GM12878 (cell line): Measurements from ENCODE around the gene EIF2D. TPM values are rescaled to one million over a fixed set of nuclear protein-coding genes. Genes with fewer than 3 reads are reported as not detected.

Experiments used
- ATAC-seq: fragments of 200-7000 bp; cut with Tn5 transposase; 3 replicates; pipeline ENCODE4 v1.9.1; 2020; ENCODE audit warnings: mild to moderate bottlenecking, moderate library complexity
- BruUV-seq: library from RNA; stranded (reverse); fragments of 400-500 nt; replicated peaks from 2 replicates; lab custom pipeline; 2021; lab: Mats Ljungman, UMichigan
- CTCF ChIA-PET: fragments of 300-600 bp; sonication (Branson Sonifier 250); formaldehyde crosslinking; extraction: SDS; loops from one replicate; lab custom pipeline; 2021; ENCODE audit warnings: inconsistent platforms; lab: Yijun Ruan, JAX
- POLR2A ChIA-PET: fragments of 350-600 bp; formaldehyde crosslinking; extraction: SDS; loops from one replicate; lab custom pipeline; 2021; ENCODE audit warnings: inconsistent platforms; lab: Charles Lee
- RAD21 ChIA-PET: fragments of 300-600 bp; sonication (Branson Sonifier 250); formaldehyde crosslinking; loops from one replicate; lab custom pipeline; 2023; ENCODE audit warnings: antibody characterized with exemption; ENCODE audit not compliant: unreplicated experiment; lab: Charles Lee
- SMC1A ChIA-PET: fragments of 300-600 bp; sonication (Branson Sonifier 250); formaldehyde crosslinking; loops from one replicate; lab custom pipeline; 2023; ENCODE audit not compliant: unreplicated experiment, uncharacterized antibody; lab: Charles Lee
- DNase-seq: peaks from one replicate; pipeline ENCODE4 v3.0.0-alpha.2; 2011; ENCODE audit warnings: low read depth, low spot score
- FAIRE-seq: peaks from 3 replicates; lab custom pipeline; 2011; peaks lifted over from hg19 to GRCh38; lab: Jason Lieb, UNC
- H2AFZ ChIP-seq: 2 replicates; pipeline ENCODE4 v1.6.0; 2011; ENCODE audit warnings: low read depth, low read length, control low read depth; ENCODE audit not compliant: control insufficient read depth
- H3K27ac ChIP-seq: 2 replicates; pipeline ENCODE4 v1.5.1; 2011; ENCODE audit warnings: control low read depth; ENCODE audit not compliant: control insufficient read depth, insufficient read depth
- H3K27me3 ChIP-seq, 2 experiments: replicated peaks in 1 of 2; 2 replicates each; pipeline versions ENCODE4 v1.6.0 to v1.6.1; 2011; ENCODE audit warnings: low read length in 1 of 2; ENCODE audit not compliant: control insufficient read depth in 2 of 2, insufficient read depth in 2 of 2
- H3K36me3 ChIP-seq, 2 experiments: 2 replicates each; pipeline ENCODE4 v1.5.1; 2011; ENCODE audit warnings: low read length in 1 of 2; ENCODE audit not compliant: control insufficient read depth in 2 of 2, insufficient read depth in 2 of 2
- H3K4me1 ChIP-seq: 2 replicates; pipeline ENCODE4 v1.6.1; 2011; ENCODE audit warnings: mild to moderate bottlenecking, low read length, moderate library complexity, mixed read lengths; ENCODE audit not compliant: control insufficient read depth, insufficient read depth
- H3K4me2 ChIP-seq: 2 replicates; pipeline ENCODE4 v1.6.0; 2011; ENCODE audit warnings: control low read depth; ENCODE audit not compliant: control insufficient read depth, insufficient read depth
- H3K4me3 ChIP-seq: fragments of 200-600 bp; sonication (generic); 2 replicates; pipeline ENCODE4 v1.5.1; 2016
- H3K79me2 ChIP-seq: 2 replicates; pipeline ENCODE4 v1.6.0; 2011; ENCODE audit warnings: low read length; ENCODE audit not compliant: control insufficient read depth, insufficient read depth
- H3K9ac ChIP-seq: 2 replicates; pipeline ENCODE4 v1.8.0; 2011; ENCODE audit warnings: low read length, control low read depth, mixed read lengths; ENCODE audit not compliant: control insufficient read depth, insufficient read depth
- H3K9me3 ChIP-seq: replicated peaks from 3 replicates; pipeline ENCODE4 v1.5.1; 2011; ENCODE audit warnings: mild to moderate bottlenecking, low read length; ENCODE audit not compliant: control insufficient read depth, insufficient read depth
- H4K20me1 ChIP-seq: 2 replicates; pipeline ENCODE4 v1.6.0; 2011; ENCODE audit not compliant: control insufficient read depth, insufficient read depth
- BCL11A ChIP-seq: IDR thresholded peaks from 2 replicates; pipeline ENCODE4 v1.6.1; 2011; ENCODE audit warnings: low read depth, low read length
- BHLHE40 ChIP-seq, 2 experiments: fragments of 450-650 bp in 1 of 2; IDR thresholded peaks; 2 replicates each; pipeline ENCODE4 v1.6.1; 2011 to 2017; ENCODE audit warnings: low read depth in 2 of 2, borderline replicate concordance in 1 of 2, improper control_type of control experiment in 1 of 2, low read length in 1 of 2, mild to moderate bottlenecking in 1 of 2
- CHD4 ChIP-seq: fragments of 200-600 bp; sonication (generic); IDR thresholded peaks from 2 replicates; pipeline ENCODE4 v1.6.1; 2016; ENCODE audit warnings: mild to moderate bottlenecking
- EED ChIP-seq: sonication (generic); IDR thresholded peaks from 2 replicates; pipeline ENCODE4 v1.6.1; 2016; ENCODE audit warnings: antibody characterized with exemption, low read depth
- ESRRA ChIP-seq: IDR thresholded peaks from 2 replicates; pipeline ENCODE4 v1.6.1; 2012; ENCODE audit warnings: mild to moderate bottlenecking, low read length, improper control_type of control experiment
- IKZF1 ChIP-seq: fragments of 450-650 bp; conservative IDR thresholded peaks from 2 replicates; pipeline ENCODE4 v1.6.1; 2017; ENCODE audit warnings: antibody characterized with exemption, mild to moderate bottlenecking
- MAX ChIP-seq: IDR thresholded peaks from 2 replicates; pipeline ENCODE4 v1.6.1; 2012; ENCODE audit warnings: low read depth, low read length, improper control_type of control experiment
- MEF2B ChIP-seq: fragments of 450-650 bp; IDR thresholded peaks from 2 replicates; pipeline ENCODE4 v1.6.1; 2018; ENCODE audit warnings: mild to moderate bottlenecking, moderate library complexity; ENCODE audit not compliant: partially characterized antibody, poor library complexity, severe bottlenecking
- RAD51 ChIP-seq: fragments of 450-650 bp; IDR thresholded peaks from 2 replicates; pipeline ENCODE4 v1.6.1; 2016; ENCODE audit warnings: moderate library complexity, mild to moderate bottlenecking, inconsistent platforms
- SUZ12 ChIP-seq: fragments of 200-600 bp; sonication (generic); IDR thresholded peaks from one replicate; pipeline ENCODE4 v1.6.1; 2018; ENCODE audit warnings: antibody characterized with exemption, mild to moderate bottlenecking; ENCODE audit not compliant: unreplicated experiment
- YY1 ChIP-seq: IDR thresholded peaks from 2 replicates; pipeline ENCODE4 v1.6.1; 2011; ENCODE audit warnings: low read depth, mild to moderate bottlenecking, low read length
- ZNF207 ChIP-seq: fragments of 450-650 bp; IDR thresholded peaks from 2 replicates; pipeline ENCODE4 v1.6.1; 2014; ENCODE audit warnings: antibody characterized with exemption, mild to moderate bottlenecking, borderline replicate concordance
- ZNF384 ChIP-seq: IDR thresholded peaks from 2 replicates; pipeline ENCODE4 v1.6.1; 2012; ENCODE audit warnings: low read depth, mild to moderate bottlenecking, low read length, improper control_type of control experiment, borderline replicate concordance
- ZNF687 ChIP-seq: fragments of 450-650 bp; IDR thresholded peaks from 2 replicates; pipeline ENCODE4 v1.6.1; 2017; ENCODE audit warnings: mild to moderate bottlenecking, moderate library complexity
- WGBS: methylation state at CpG from one replicate; pipeline ENCODE4 v1.1.6; 2016; ENCODE audit warnings: low lambda C conversion rate; ENCODE audit not compliant: insufficient replicate concordance, insufficient coverage; ENCODE audit errors: missing lambda C conversion rate; 5-methylcytosine and 5-hydroxymethylcytosine counted together
- in situ Hi-C: fragments of 300-500 bp; cut with MboI; formaldehyde crosslinking; loops from 9 replicates; pipeline ENCODE4 v1.14.3; 2018; ENCODE audit warnings: mixed read lengths
- intact Hi-C: fragments of 100-400 bp; cut with micrococcal nuclease; formaldehyde crosslinking; loops from one replicate; pipeline ENCODE4 v1.14.2; 2022; ENCODE audit not compliant: unreplicated experiment
- polyA plus RNA-seq, 11 experiments: library from polyadenylated mRNA; depleted of rRNA in 4 of 11; unstranded in 6 of 11; stranded (reverse) in 5 of 11; fragments of >200 nt; fragmentation: Nextera tagmentation in 4 of 11; fragmentation: Illumina TruSeq in 1 of 11; extraction: Ambion mirVana in 4 of 11; extraction: Trizol in 1 of 11; gene quantifications; 1 replicate in 1 of 11; 2 replicates in 10 of 11; pipeline versions ENCODE4 v1.2.1 to v1.2.3, GENCODE V29; 2011 to 2016; ENCODE audit warnings: inconsistent platforms in 2 of 11, missing spikeins in 2 of 11, low read depth in 1 of 11
- total RNA-seq, 4 experiments: library from RNA; depleted of rRNA in 3 of 4; stranded (reverse); fragments of >200 nt in 3 of 4; fragmentation: Illumina TruSeq in 1 of 4; extraction: Trizol in 1 of 4; gene quantifications; 2 replicates each; pipeline versions ENCODE4 v1.2.1 to v1.2.3, GENCODE V29; 2013 to 2021
- TF ChIP-seq, protein P1 (sequence below): IDR thresholded peaks from 2 replicates; pipeline ENCODE4 v1.6.1; 2011; ENCODE audit warnings: borderline replicate concordance, low read depth, mild to moderate bottlenecking, moderate library complexity, mixed read lengths, low read length; ENCODE audit not compliant: insufficient read depth; ENCODE audit errors: extremely low read length
- TF ChIP-seq, protein P2 (sequence below): IDR thresholded peaks from 2 replicates; pipeline ENCODE4 v1.6.1; 2011; ENCODE audit warnings: low read depth, low read length, improper control_type of control experiment, borderline replicate concordance

The EIF2D gene
- total and polyA plus RNA-seq, 10 of the 15 experiments (the other 5 are each of a cell fraction or from before 2014, with no cell fraction given) = 65.2 to 133 (median 79.0) TPM

DNA sequence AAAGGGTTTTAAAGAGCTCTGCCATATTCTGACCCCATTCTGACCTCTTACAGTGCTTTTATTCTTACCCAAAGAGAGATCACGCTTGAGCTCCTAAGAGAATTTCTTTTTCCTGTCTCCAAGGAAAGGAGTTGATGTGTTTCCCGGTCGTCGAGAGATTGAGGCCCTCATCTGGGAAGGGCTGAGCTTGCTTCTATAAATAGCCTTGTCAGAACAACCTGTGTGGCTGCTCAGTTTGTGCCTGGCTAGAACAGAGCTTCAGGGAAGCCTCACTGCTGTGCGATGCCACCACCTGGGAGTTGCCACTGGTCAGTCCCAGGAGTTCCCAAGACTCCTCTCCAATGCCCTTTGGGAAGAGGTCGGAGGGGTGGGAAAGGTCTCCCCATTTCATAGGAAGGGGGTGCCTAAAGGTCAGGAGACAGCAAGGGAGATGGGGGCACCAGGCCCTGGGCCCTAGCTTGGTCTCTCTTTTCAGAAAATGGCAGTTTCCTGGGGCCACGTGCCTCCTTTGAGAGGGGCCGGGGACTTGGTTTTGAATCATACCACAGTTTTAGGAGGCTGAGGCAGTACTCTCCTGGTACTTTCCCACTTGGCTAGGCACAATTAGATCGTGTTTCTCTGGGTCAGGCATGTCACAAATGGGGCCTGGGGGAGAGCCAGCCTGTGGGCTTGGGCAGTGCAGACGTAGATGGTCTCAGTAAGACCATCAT is 52.1 kb downstream of the EIF2D start:
- TSS peak; percentile 71 for BruUV-seq
- ChIA-PET RAD21 (interaction anchor here (0.6 to 9.0 kb wide), 9 partner anchors 15 to 90 kb away, joined by 4 to 95 read pairs (median 5); partner anchors contain the start of genes DYRK3, IKBKE and RASSF5), POLR2A (interaction anchor here (0.7 to 9.0 kb wide), 7 partner anchors 9 to 90 kb away, joined by 3 to 117 read pairs (median 5); partner anchors contain the start of gene IKBKE), SMC1A (interaction anchor here (0.7 to 21.1 kb wide), 11 partner anchors 9 to 93 kb away, joined by 3 to 476 read pairs (median 3); no protein-coding TSS in a partner anchor), CTCF (interaction anchor here (0.5 to 18.4 kb wide), 13 partner anchors 9 to 104 kb away, joined by 3 to 330 read pairs (median 4); partner anchors contain the start of gene IKBKE)
- in situ Hi-C loops (no loop called here), intact Hi-C loops (no loop called here)
- FAIRE-seq = no peak
- no peak for TF ChIP-seq CHD4
- peak; percentile 94 for TF ChIP-seq ZNF687
- no peak for TF ChIP-seq SUZ12
- no peak for TF ChIP-seq ZNF384
- no peak for TF ChIP-seq ESRRA
- peak; percentile 32; the same call in 1 of the 2 replicates for TF ChIP-seq EED
- peak; percentile 32; the same call in 1 of the 2 replicates for TF ChIP-seq MAX
- 0 out of 2 replicates have a peak, but pooled peaks have one; percentile 14 for TF ChIP-seq IKZF1
- TF ChIP-seq, protein P1, sequence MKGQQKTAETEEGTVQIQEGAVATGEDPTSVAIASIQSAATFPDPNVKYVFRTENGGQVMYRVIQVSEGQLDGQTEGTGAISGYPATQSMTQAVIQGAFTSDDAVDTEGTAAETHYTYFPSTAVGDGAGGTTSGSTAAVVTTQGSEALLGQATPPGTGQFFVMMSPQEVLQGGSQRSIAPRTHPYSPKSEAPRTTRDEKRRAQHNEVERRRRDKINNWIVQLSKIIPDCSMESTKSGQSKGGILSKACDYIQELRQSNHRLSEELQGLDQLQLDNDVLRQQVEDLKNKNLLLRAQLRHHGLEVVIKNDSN = peak; percentile 18
- peak; percentile 66 for TF ChIP-seq YY1
- TF ChIP-seq RAD51 = peak; percentile 66; the same call in 1 of the 2 replicates
- peak; percentile 59 to 62; a peak in 3 of 4 replicates for TF ChIP-seq BHLHE40 (IDR thresholded peaks at IDR 0.05; ENCODE audit: borderline replicate concordance in 1 of 2, low read depth in 2 of 2, low read length in 1 of 2)
- no peak for TF ChIP-seq ZNF207
- peak; percentile 5 for TF ChIP-seq MEF2B
- no peak for TF ChIP-seq BCL11A
- TF ChIP-seq, protein P2, sequence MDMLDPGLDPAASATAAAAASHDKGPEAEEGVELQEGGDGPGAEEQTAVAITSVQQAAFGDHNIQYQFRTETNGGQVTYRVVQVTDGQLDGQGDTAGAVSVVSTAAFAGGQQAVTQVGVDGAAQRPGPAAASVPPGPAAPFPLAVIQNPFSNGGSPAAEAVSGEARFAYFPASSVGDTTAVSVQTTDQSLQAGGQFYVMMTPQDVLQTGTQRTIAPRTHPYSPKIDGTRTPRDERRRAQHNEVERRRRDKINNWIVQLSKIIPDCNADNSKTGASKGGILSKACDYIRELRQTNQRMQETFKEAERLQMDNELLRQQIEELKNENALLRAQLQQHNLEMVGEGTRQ = peak; percentile 22; the same call in 1 of the 2 replicates
- Histone ChIP-seq H3K4me3 (peak overlapping the region; percentile 95), H3K36me3 (peaks cover 3 to 29% of the 10 kb centered on the region in 2 experiments; a peak in 3 of 4 replicates), H3K27me3 (no peaks in the 10 kb centered on the region), H3K9me3 (no peaks in the 10 kb centered on the region), H3K79me2 (peaks cover 91% of the 10 kb centered on the region), H4K20me1 (0 out of 2 replicates have a peak, but pooled peaks cover 5% of the 10 kb centered on the region), H3K4me1 (peaks cover 59% of the 10 kb centered on the region), H3K4me2 (peak overlapping the region; percentile 86), H3K27ac (peak overlapping the region; percentile 98), H3K9ac (peak overlapping the region; percentile 98), H2AFZ (no peak overlapping the region)
- DNase-seq = no peak
- 7% methylated on average over 10 of the region's 10 CpGs for WGBS
- peak; percentile 1; the same call in 2 of the 3 replicates for ATAC-seq
